ENCODE data around the gene CHST15.
"Not testable (repeated sequence)": the region's sequence is repeated elsewhere in the genome, so short reads cannot be mapped to it uniquely, and the experiment has no call there.

Gene CHST15

DNA sequence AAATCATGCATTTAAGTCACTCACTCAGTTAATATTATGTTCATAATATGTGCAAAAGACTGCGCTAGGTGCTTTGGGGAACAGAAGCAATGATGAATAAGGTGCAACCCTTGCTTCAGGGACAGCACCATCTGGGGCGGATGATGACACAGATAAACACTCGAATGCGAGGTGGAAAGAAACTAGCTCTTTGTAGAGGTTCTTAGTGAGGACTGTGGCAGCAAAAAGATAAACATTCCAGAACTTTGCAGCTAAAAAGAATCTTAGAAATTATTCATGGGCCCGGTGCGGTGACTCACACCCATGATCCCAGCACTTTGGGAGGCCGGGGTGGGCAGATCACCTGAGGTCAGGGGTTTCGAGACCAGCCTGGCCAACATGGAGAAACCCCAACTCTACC, 29.8 kb upstream of the CHST15 start:
- no peak for DNase-seq

GRCh38 chr10:124122211-124122610, 28.8 kb upstream of the CHST15 start:
- DNase-seq: no peak

GRCh38 chr10:124120410-124121061, 27.1 kb upstream of the CHST15 start:
- no peak for DNase-seq

DNA sequence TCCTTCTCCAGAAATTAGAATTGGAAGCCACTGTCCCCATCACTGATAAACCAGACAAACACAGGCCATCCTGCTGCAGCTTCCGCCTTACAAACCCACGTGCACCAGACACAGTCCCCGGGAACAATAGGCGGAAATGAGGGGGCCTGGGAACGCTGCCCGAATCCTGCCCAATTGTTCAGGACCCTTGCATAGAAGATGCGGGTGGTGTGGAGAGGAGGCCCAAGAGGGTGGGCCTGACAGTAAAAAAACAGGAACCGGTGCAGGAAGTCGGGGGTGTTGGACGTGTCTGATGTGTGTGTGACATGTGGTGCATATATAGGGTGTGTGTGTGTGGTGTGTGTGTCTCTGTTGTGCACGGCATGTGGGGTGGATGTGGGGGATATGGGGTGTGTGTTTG, 26.5 kb upstream of the CHST15 start:
- DNase-seq: no peak

DNA sequence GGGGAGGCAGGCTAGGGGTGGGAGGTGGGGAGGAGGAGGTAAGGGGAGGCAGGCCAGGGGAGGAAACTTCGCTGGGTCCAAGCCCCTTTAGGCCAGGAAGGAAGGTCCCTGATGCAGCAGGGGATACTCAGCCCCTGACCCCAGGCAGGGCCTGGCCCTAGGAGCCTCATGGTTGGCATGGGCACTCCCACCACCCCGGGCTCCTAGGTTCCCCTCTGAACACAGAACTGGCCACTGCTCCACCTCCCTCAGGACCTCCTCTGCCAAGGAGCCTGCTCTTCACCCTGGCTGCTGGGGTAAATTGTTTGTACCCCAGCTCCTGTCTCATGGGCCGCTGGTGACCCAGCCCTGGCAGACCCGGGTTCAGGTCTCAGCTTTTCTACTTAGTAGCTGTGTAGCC, 25.8 kb upstream of the CHST15 start:
- no peak for DNase-seq

DNA sequence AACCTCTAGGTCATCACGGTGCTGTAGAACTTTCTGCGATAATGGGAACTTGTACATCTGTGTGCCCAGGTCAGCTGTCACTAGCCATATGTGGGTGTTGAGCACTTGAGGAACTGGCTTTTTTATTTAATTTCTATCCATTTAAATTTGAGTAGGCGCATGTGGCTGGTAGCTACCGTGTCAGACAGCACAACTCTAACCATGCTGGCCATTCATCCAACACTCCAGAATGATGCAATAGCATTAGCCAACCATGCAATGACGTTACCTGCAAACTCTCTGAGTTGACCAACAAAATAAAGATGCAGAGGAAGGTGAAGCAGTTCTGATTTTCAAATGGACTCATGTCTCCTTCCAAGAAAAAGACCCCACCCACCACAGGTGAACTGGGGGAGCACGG, 24.4 kb upstream of the CHST15 start:
- no peak for DNase-seq

- no peak for DNase-seq
Measured at GRCh38 chr10:124117511-124117785, 24.1 kb upstream of the CHST15 start.

DNA sequence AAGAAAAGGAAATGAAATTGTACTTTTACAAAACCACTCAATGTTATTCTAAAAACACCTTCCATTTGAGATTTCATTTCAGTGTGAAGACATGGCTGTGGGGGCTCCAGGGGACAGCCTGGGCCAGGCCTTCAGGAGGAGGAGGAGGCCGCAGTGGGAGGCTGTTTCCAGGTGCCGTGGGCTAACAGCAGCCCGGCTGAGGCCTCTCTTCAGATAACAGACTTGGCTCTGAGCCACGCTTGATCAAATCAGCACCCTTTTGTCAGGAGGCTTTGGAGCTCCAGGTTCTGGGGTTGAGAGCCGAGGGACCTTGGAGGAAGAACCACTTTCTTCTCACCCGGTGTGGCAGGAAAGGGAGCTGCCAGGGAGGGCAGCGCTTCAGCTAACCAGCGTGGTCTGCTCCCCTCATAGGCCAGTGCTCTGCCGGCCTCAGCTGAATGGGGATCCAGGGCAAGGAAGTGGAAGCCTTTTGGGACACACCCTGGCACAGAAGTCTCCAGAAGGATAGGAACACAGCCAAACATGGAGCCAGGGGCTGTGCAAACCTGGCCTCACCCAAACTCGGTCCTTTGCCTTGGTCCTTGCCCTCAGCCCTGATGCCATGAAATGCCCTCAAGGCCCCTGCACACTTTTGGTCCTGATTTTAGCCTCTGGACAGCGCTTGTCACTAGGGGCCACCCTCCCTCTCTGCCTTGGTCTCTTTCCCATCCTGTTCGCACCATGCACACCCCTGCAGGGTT, 23.5 kb upstream of the CHST15 start:
- DNase-seq: no peak

DNA sequence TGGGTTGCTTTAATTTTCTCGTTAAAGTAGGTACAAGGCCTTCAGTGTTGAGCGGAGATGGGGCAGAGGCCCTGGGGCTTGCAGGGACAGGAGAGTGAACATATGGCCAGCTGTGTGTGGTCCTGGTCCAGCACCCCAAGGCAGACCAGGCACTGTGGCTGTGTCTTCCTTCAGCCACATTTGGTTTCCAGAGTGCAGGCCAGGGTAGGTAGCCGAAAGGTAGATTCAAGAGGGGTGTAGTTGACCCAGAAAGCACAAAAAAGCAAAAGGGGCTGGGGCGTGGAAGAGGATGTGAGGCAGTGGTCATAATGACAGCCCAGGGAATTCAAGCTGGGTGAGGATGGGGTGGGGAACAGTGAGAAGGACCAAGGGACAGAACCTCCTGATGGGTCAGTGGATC, 21.3 kb upstream of the CHST15 start:
- no peak for DNase-seq

- DNase-seq: no peak
Measured at GRCh38 chr10:124112891-124113580, 19.6 kb upstream of the CHST15 start.

- no peak for DNase-seq
Measured at GRCh38 chr10:124110882-124111281, 17.5 kb upstream of the CHST15 start.

DNA sequence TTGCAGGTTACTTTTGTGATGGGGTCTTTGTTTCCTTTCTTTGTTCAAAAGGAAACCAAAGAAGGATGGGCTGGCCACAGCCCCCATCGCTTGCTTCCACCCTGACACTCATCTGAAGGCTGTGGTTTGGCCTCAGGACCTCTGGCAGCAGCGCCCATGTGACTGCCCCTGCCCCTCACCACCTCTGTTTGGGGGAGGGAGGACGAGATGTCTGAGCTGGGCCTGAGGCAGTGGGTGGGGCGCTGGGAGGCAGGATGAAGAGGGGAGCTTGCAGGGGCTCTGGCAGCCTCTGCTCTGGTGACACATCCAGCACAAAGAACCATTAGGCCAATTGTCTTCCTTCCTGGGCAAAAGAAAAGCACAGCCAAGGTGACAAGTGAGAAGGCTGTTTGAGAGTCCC, 15.9 kb upstream of the CHST15 start:
- DNase-seq: no peak

- DNase-seq: no peak
Measured at GRCh38 chr10:124107072-124107471, 13.7 kb upstream of the CHST15 start.

DNA sequence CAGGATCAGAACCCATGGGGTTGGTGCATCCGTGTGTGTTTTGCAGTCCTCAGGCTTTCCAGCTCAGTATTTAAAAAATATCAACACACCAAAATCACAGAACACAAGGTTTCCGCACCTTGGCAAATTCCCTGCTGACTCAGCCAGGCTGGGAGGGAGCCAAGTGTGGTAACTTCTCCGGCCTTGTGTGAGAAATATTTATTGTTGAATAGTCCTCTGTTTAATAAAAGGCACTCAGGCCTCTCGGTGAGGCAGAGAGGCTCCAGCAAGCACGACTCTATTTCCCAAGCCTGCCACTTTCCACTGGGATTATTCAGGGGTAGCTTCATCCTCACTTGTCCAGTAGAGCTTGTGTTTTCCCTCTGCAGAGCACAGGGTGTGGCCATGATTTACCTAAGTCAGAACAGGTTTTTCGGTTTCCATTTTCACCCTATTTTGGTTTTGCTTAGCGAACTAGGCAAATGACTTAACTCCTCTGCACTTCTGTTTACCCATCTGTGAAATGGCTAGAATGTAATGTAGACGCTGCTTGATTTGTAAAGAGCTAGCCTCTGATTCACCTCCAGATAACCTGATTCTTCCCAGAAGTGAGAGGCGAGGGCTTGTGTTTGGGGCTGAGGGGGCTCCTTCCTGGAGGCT, 13.0 kb upstream of the CHST15 start:
- no peak for DNase-seq

DNA sequence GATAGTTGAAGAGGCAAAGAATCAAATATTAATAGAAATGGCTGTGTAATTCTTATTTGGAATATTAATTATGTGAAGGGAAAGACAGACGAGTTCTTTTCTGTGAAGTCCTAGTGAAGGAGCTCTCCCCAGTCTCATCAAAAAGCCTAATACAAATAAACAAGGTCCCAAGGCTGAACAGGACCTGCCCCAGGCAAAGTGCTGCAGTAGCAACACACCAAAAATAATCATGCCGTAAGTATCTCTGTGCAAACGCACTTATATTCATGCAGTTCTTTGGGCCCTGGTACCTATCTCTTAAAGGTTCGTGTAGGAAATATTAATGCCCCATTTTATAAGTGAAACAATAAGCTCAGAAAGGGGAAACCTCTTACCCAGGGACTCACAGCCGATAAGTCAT, 12.2 kb upstream of the CHST15 start:
- no peak for DNase-seq

DNA sequence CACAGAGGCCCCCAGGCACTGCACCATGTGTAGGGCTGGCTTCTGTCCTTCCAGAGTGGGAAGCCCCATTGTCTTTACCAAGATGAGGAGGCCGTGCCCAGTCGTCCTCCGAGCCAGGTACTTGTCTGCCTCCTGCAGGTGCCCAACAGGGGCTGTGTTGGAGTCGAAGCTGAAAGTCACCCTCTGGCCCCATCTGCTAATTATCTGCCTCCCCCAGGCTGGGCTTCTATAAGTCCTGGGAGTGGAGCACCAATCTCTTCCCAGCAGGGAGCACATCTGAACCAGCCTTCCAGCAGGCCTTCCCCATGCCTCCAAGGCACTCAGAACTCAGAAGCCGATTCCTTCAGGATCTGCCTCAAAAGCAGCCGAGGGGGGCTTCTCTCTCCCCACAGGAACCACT, 11.6 kb upstream of the CHST15 start:
- no peak for DNase-seq

GRCh38 chr10:124104011-124104627, 10.7 kb upstream of the CHST15 start:
- no peak for DNase-seq

DNA sequence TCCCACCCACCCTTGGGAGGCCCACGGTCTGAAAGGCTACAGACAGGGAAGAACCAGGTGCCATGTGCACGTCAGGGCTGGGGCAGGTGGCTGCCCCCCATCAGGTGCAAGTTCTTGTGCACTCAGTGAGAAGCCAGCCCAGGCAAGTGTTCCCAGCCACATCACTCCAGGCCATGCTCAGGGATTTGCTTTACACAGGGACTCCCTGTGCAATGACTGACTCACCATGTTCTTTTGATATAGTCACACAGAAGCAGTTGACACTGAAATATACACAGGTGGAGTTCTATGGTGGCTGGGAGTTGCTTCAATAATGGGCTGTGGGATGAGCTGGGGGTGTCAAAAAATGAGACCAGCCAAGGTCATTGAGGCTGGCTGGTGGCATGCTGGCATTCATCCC, 8.0 kb upstream of the CHST15 start:
- no peak for DNase-seq

DNA sequence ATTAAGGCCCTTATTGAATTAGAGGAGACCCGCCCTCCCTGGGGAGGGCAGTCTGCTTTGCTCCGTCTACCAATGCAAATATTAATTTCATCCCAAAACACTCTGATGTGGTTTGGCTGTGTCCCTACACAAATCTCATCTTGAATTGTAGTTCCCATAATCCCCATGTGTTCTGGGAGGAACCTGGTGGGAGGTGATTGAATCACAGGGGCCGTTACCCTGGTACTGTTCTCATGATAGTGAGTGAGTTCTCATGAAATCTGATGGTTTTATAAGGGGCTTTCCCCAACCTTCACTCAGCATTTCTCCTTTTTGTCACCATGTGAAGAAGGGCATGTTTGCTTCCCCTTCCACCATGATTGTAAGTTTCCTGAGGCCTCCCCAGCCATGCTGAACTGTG, 7.3 kb upstream of the CHST15 start:
- not testable (repeated sequence) for DNase-seq

GRCh38 chr10:124100124-124100523, 6.7 kb upstream of the CHST15 start:
- DNase-seq: no peak

DNA sequence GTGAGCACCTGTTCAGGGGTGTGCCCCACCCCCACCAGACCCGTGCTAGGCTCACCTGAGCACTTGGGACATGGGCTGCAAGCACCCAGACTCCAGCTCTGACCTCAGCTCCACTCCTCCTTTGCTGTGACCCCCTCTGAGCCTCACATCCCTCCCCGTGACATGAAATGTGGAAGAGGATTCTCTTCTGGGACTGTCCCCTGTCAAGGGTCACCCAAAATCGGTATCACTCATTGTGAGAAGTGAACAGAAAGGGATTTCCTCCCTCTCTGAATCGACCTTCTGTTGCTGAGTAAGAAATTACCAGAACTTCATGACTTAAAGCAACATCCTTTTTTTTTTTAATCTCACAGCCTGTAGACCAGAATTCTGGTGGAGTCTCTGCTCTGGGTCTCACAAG, 6.2 kb upstream of the CHST15 start:
- DNase-seq: no peak

- DNase-seq: no peak
Measured at GRCh38 chr10:124098575-124098974, 5.2 kb upstream of the CHST15 start.

- no peak for DNase-seq
Measured at GRCh38 chr10:124097883-124098282, 4.5 kb upstream of the CHST15 start.

DNA sequence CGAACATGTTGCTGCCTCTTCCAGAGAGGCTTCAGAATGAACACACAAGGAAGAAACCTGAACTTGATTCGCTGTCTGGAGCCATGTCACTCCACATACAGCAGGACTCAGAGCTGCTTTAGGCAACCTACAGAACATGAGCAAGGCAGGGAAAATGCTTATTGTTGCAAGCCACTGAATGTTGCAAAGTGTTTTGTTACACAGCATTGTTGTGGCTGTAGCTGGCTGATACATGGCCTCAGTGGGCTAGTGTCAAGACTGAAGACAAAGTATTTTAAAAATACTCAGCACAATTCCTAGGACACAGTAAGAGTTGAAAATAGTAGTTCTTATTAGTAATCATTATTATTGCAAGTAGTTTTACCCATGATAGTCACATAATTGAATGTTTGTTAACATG, 3.1 kb upstream of the CHST15 start:
- no peak for DNase-seq

Measured in stimulated activated CD4-positive, alpha-beta T cell treated with anti-CD3 and anti-CD28 coated beads, Interleukin-4, amount 100 ng/mL, for 24 hours (primary cell).